NCI-H524 treated with DMSO at 0.1 percent for 48 hours (cell line): Measurements from ENCODE around the gene KLHDC7B.

Experiments used
- DNase-seq: peaks from one replicate; lab custom pipeline; 2025; lab: John Stamatoyannopoulos, UW

The KLHDC7B gene

GRCh38 chr22:50573491-50574382 lies 28.0 kb downstream of the KLHDC7B start:
- DNase-seq = no peak

- DNase-seq = no peak
Observed at GRCh38 chr22:50574383-50574755, 28.7 kb downstream of the KLHDC7B start.

GRCh38 chr22:50575426-50575941 lies 29.8 kb downstream of the KLHDC7B start:
- DNase-seq = no peak

- peak; percentile 88 for DNase-seq
Observed at GRCh38 chr22:50576070-50576469, 30.4 kb downstream of the KLHDC7B start.

GRCh38 chr22:50576806-50577696 lies 31.4 kb downstream of the KLHDC7B start:
- no peak for DNase-seq

GRCh38 chr22:50577697-50577986 lies 31.9 kb downstream of the KLHDC7B start:
- no peak for DNase-seq

- no peak for DNase-seq
Observed at GRCh38 chr22:50577987-50578775, 32.5 kb downstream of the KLHDC7B start, which contains the start of gene CPT1B. Gene CPT1B (minus strand): TSS chr22:50578427. CDS start chr22:50577915, 512 bp downstream.

- DNase-seq = no peak
Observed at GRCh38 chr22:50578776-50579310, 33.1 kb downstream of the KLHDC7B start.

- no peak for DNase-seq
Observed at GRCh38 chr22:50579752-50580151, 34.1 kb downstream of the KLHDC7B start.

- no peak for DNase-seq
Observed at GRCh38 chr22:50581031-50581949, 35.6 kb downstream of the KLHDC7B start.

GRCh38 chr22:50581950-50582492 lies 36.3 kb downstream of the KLHDC7B start:
- no peak for DNase-seq

GRCh38 chr22:50582493-50583293 lies 37.0 kb downstream of the KLHDC7B start, which contains the start of gene CHKB:
Gene CHKB (minus strand): TSS chr22:50582849. CDS start chr22:50582781, 68 bp downstream.
- DNase-seq = peak; percentile 89

- DNase-seq = no peak
Observed at GRCh38 chr22:50583294-50583861, 37.7 kb downstream of the KLHDC7B start.

GRCh38 chr22:50584106-50585096 lies 38.7 kb downstream of the KLHDC7B start:
- DNase-seq = no peak

- no peak for DNase-seq
Observed at GRCh38 chr22:50585238-50585637, 39.5 kb downstream of the KLHDC7B start.

- DNase-seq = no peak
Observed at GRCh38 chr22:50585781-50586180, 40.1 kb downstream of the KLHDC7B start.

GRCh38 chr22:50586416-50586815 lies 40.7 kb downstream of the KLHDC7B start:
- DNase-seq = no peak

- DNase-seq = no peak
Observed at GRCh38 chr22:50587407-50587806, 41.7 kb downstream of the KLHDC7B start.
